ENCODE measurements around the gene TBX18.

Gene TBX18

DNA sequence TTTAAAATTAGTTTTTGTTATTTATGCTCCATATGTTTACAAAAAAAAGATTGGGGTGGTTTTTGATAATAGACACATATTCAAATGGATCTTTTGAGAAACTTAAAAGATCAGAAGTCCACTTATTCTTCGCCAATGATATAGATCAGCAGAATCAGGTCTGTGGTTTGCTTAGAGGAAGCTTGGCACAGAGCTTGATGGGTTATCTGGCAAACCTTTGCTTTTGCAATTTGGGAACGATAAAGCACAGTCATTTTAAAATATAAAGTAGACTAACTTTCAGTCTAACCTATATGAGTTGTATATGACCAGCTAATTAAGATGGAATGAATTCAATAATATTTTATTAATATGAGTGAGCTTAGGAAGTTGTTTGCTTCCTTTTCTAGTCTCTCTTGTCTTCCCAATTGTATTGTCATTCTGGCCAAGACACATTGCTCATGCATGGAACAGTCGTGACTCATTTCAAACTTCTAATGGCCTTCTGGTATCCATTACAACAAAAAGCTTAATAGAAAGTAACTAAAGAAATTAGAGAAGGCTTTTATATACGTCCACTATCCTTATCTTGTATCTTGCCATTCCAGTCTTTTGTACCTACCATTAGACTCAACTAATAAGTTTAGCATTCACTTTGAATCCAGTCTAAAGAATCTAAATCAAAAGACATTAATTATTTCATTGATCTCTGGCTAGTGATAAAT, 118.7 kb downstream of the TBX18 start:
- Histone ChIP-seq H3K23ac (ENCODE audit: low read depth, low read length, poor library complexity) (no peak overlapping the region), H2BK12ac (ENCODE audit: low read length) (no peak overlapping the region), H3K14ac (ENCODE audit: low read length) (no peak overlapping the region), H3K9ac (ENCODE audit: low read depth, low read length, poor library complexity) (no peak overlapping the region), H2BK120ac (ENCODE audit: low read depth, low read length) (no peak overlapping the region), H2BK5ac (ENCODE audit: low read length) (no peak overlapping the region), H3K4me3 (ENCODE audit: low read length in 2 of 2) (no peak overlapping the region), H2AFZ (ENCODE audit: low read length) (no peak overlapping the region), H3K36me3 (replicated peaks in 1 of 2; ENCODE audit: control insufficient read depth in 2 of 2, insufficient read depth in 2 of 2, low read length in 2 of 2) (no peaks in the 10 kb centered on the region), H3K79me1 (ENCODE audit: low read depth, low read length) (no peaks in the 10 kb centered on the region), H4K91ac (ENCODE audit: low read depth, low read length, poor library complexity) (no peak overlapping the region), H3K4me1 (ENCODE audit: control insufficient read depth in 2 of 2, insufficient read depth in 1 of 2, low read depth in 1 of 2, low read length in 2 of 2) (no peaks in the 10 kb centered on the region), H3K9me3 (replicated peaks in 1 of 2; ENCODE audit: control insufficient read depth in 2 of 2, insufficient read depth in 1 of 2, low read depth in 1 of 2, low read length in 2 of 2) (no peaks in the 10 kb centered on the region), H2AK5ac (ENCODE audit: low read depth, low read length) (no peak overlapping the region), H3K27me3 (ENCODE audit: control insufficient read depth in 3 of 3, insufficient read depth in 3 of 3, low read depth in 1 of 3, low read length in 3 of 3) (no peaks in the 10 kb centered on the region), H3K27ac (replicated peaks; ENCODE audit: low read length) (no peak overlapping the region), H3K4ac (ENCODE audit: low read length) (no peak overlapping the region), H4K8ac (ENCODE audit: low read depth, low read length) (no peak overlapping the region), H3K18ac (ENCODE audit: low read length) (no peak overlapping the region), H3K4me2 (ENCODE audit: insufficient read depth, low read length, poor library complexity, severe bottlenecking) (no peak overlapping the region), H2BK15ac (ENCODE audit: low read length) (no peak overlapping the region)
- WGBS, 2 donors (ENCODE audit: extremely low coverage in 2 of 2, insufficient read length in 2 of 2, insufficient replicate concordance in 1 of 2): no CpG with 5 or more reads among the region's 4 CpGs
- DNase-seq (ENCODE audit: low spot score): no peak

DNA sequence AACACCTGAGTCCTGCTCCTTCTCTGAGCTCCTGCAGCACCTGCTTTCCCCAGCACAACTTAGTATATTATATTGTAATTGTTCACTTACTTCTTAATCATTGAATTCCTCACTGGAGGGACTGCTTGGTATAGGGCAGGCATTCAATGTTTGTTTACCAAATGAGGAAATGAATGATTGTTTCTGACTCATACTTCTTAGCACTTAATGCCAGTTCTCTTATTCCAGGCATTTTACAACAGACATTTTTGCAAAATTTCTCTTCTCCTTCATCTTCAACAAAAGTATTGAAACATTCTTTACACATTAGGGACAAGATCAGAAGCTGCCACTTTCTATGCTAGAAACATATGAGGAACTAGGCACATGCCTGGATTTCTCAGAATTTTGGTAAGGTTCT, 119.4 kb downstream of the TBX18 start:
- Histone ChIP-seq H3K27me3 (ENCODE audit: control insufficient read depth in 3 of 3, insufficient read depth in 3 of 3, low read depth in 1 of 3, low read length in 3 of 3) (no peaks in the 10 kb centered on the region), H3K27ac (replicated peaks; ENCODE audit: low read length) (no peak overlapping the region), H4K8ac (ENCODE audit: low read depth, low read length) (no peak overlapping the region), H2BK120ac (ENCODE audit: low read depth, low read length) (no peak overlapping the region), H2BK5ac (ENCODE audit: low read length) (no peak overlapping the region), H3K9ac (ENCODE audit: low read depth, low read length, poor library complexity) (no peak overlapping the region), H3K4me3 (ENCODE audit: low read length in 2 of 2) (no peak overlapping the region), H3K14ac (ENCODE audit: low read length) (no peak overlapping the region), H3K23ac (ENCODE audit: low read depth, low read length, poor library complexity) (no peak overlapping the region), H2AK5ac (ENCODE audit: low read depth, low read length) (no peak overlapping the region), H3K36me3 (replicated peaks in 1 of 2; ENCODE audit: control insufficient read depth in 2 of 2, insufficient read depth in 2 of 2, low read length in 2 of 2) (no peaks in the 10 kb centered on the region), H3K9me3 (replicated peaks in 1 of 2; ENCODE audit: control insufficient read depth in 2 of 2, insufficient read depth in 1 of 2, low read depth in 1 of 2, low read length in 2 of 2) (no peaks in the 10 kb centered on the region), H4K91ac (ENCODE audit: low read depth, low read length, poor library complexity) (no peak overlapping the region), H3K18ac (ENCODE audit: low read length) (no peak overlapping the region), H3K4me2 (ENCODE audit: insufficient read depth, low read length, poor library complexity, severe bottlenecking) (no peak overlapping the region), H3K4me1 (ENCODE audit: control insufficient read depth in 2 of 2, insufficient read depth in 1 of 2, low read depth in 1 of 2, low read length in 2 of 2) (no peaks in the 10 kb centered on the region), H2BK12ac (ENCODE audit: low read length) (no peak overlapping the region), H2AFZ (ENCODE audit: low read length) (no peak overlapping the region), H2BK15ac (ENCODE audit: low read length) (no peak overlapping the region), H3K79me1 (ENCODE audit: low read depth, low read length) (no peaks in the 10 kb centered on the region), H3K4ac (ENCODE audit: low read length) (no peak overlapping the region)
- DNase-seq (ENCODE audit: low spot score): no peak

DNA sequence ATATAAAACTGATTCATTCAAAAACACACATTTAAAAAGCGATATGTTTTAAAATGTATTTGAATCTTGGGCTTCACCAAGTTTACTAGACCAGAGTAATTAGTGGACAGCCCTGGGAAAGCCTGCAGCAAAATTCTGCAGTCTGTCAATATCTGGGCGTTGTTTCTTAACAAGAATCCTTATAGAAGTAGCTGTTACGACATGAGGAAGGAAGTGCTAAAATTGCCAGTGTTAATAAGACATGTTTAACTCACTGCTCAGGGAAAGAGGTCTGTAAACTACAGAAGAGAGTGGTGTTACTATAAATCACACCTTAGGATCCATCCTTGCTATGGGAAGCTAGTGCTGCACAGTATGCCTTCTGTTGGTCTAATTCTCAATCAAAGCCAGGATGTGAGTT, 120.6 kb downstream of the TBX18 start:
- Histone ChIP-seq H4K91ac (ENCODE audit: low read depth, low read length, poor library complexity) (no peak overlapping the region), H3K14ac (ENCODE audit: low read length) (no peak overlapping the region), H3K9ac (ENCODE audit: low read depth, low read length, poor library complexity) (no peak overlapping the region), H3K4ac (ENCODE audit: low read length) (no peak overlapping the region), H3K23ac (ENCODE audit: low read depth, low read length, poor library complexity) (no peak overlapping the region), H2BK120ac (ENCODE audit: low read depth, low read length) (no peak overlapping the region), H3K79me1 (ENCODE audit: low read depth, low read length) (no peaks in the 10 kb centered on the region), H3K27me3 (ENCODE audit: control insufficient read depth in 3 of 3, insufficient read depth in 3 of 3, low read depth in 1 of 3, low read length in 3 of 3) (no peaks in the 10 kb centered on the region), H2BK5ac (ENCODE audit: low read length) (no peak overlapping the region), H2BK15ac (ENCODE audit: low read length) (no peak overlapping the region), H2AK5ac (ENCODE audit: low read depth, low read length) (no peak overlapping the region), H3K4me1 (ENCODE audit: control insufficient read depth in 2 of 2, insufficient read depth in 1 of 2, low read depth in 1 of 2, low read length in 2 of 2) (no peaks in the 10 kb centered on the region), H3K4me2 (ENCODE audit: insufficient read depth, low read length, poor library complexity, severe bottlenecking) (no peak overlapping the region), H3K18ac (ENCODE audit: low read length) (no peak overlapping the region), H3K27ac (replicated peaks; ENCODE audit: low read length) (no peak overlapping the region), H3K9me3 (replicated peaks in 1 of 2; ENCODE audit: control insufficient read depth in 2 of 2, insufficient read depth in 1 of 2, low read depth in 1 of 2, low read length in 2 of 2) (no peaks in the 10 kb centered on the region), H4K8ac (ENCODE audit: low read depth, low read length) (no peak overlapping the region), H3K4me3 (ENCODE audit: low read length in 2 of 2) (no peak overlapping the region), H3K36me3 (replicated peaks in 1 of 2; ENCODE audit: control insufficient read depth in 2 of 2, insufficient read depth in 2 of 2, low read length in 2 of 2) (no peaks in the 10 kb centered on the region), H2BK12ac (ENCODE audit: low read length) (no peak overlapping the region), H2AFZ (ENCODE audit: low read length) (no peak overlapping the region)
- no CpG with 5 or more reads among the region's 3 CpGs for WGBS, 2 donors (ENCODE audit: extremely low coverage in 2 of 2, insufficient read length in 2 of 2, insufficient replicate concordance in 1 of 2)
- DNase-seq (ENCODE audit: low spot score): no peak

DNA sequence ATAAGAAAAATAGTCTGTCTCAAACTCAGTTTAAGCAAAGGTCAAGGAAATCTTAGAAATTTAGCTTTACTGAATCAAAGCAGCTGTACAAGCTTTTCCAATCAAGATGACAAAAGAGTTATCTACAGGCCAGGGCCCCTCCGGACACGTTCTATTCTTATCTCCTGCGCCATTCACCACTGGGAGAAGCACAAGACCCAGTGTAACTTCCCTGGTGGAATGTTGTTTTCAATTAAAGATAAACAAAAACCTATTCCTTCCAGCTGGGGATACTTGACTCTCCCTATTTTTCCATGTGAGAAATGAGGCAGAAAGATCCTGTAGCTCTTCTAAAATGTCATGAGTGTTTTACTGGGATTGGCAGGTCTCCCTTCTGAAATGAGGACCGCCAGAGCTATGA, 123.3 kb downstream of the TBX18 start:
- Histone ChIP-seq H3K9me3 (replicated peaks in 1 of 2; ENCODE audit: control insufficient read depth in 2 of 2, insufficient read depth in 1 of 2, low read depth in 1 of 2, low read length in 2 of 2) (no peaks in the 10 kb centered on the region), H3K36me3 (replicated peaks in 1 of 2; ENCODE audit: control insufficient read depth in 2 of 2, insufficient read depth in 2 of 2, low read length in 2 of 2) (no peaks in the 10 kb centered on the region), H3K18ac (ENCODE audit: low read length) (no peak overlapping the region), H2BK12ac (ENCODE audit: low read length) (no peak overlapping the region), H2BK120ac (ENCODE audit: low read depth, low read length) (no peak overlapping the region), H3K79me1 (ENCODE audit: low read depth, low read length) (no peaks in the 10 kb centered on the region), H4K91ac (ENCODE audit: low read depth, low read length, poor library complexity) (no peak overlapping the region), H3K4me3 (ENCODE audit: low read length in 2 of 2) (no peak overlapping the region), H2AFZ (ENCODE audit: low read length) (no peak overlapping the region), H4K8ac (ENCODE audit: low read depth, low read length) (no peak overlapping the region), H3K4ac (ENCODE audit: low read length) (no peak overlapping the region), H3K4me1 (ENCODE audit: control insufficient read depth in 2 of 2, insufficient read depth in 1 of 2, low read depth in 1 of 2, low read length in 2 of 2) (no peaks in the 10 kb centered on the region), H2BK5ac (ENCODE audit: low read length) (no peak overlapping the region), H3K27me3 (ENCODE audit: control insufficient read depth in 3 of 3, insufficient read depth in 3 of 3, low read depth in 1 of 3, low read length in 3 of 3) (no peaks in the 10 kb centered on the region), H3K27ac (replicated peaks; ENCODE audit: low read length) (no peak overlapping the region), H3K9ac (ENCODE audit: low read depth, low read length, poor library complexity) (no peak overlapping the region), H2BK15ac (ENCODE audit: low read length) (no peak overlapping the region), H3K14ac (ENCODE audit: low read length) (no peak overlapping the region), H3K23ac (ENCODE audit: low read depth, low read length, poor library complexity) (no peak overlapping the region), H3K4me2 (ENCODE audit: insufficient read depth, low read length, poor library complexity, severe bottlenecking) (no peak overlapping the region), H2AK5ac (ENCODE audit: low read depth, low read length) (no peak overlapping the region)
- DNase-seq (ENCODE audit: low spot score): no peak
- WGBS, 2 donors (ENCODE audit: extremely low coverage in 2 of 2, insufficient read length in 2 of 2, insufficient replicate concordance in 1 of 2): no CpG with 5 or more reads among the region's 4 CpGs

All from neuronal stem cell (in vitro differentiated cells).